ENCODE measurements around the gene NTN1. TPM values are rescaled to one million over a fixed set of nuclear protein-coding genes. Genes with fewer than 3 reads are reported as not detected.
"Not testable (repeated sequence)": the region's sequence is repeated elsewhere in the genome, so short reads cannot be mapped to it uniquely, and the experiment has no call there.

Gene NTN1
- total RNA-seq, 4 donors from 2014 or later = 3.3 to 19.2 (median 10.4) TPM

DNA sequence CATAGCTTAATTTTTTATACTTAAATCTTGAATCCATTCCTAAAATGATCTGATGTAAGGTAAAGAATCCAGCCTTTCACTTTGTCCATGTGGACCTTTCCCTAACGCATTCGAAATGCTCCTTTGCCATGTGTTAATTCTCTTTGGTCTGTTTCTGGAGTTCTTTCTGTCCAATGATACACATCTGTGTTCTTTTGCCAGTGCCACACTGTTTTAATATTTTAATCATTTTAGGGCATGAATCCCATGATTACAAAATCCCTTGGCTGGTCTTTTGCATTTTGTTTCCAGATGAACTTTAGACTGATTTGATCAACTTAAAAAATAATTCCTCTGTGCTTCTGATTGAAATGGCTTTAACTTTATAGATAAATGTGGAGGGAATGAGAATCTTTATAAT lies 74.1 kb downstream of the NTN1 start:
- no peak for DNase-seq
- intact Hi-C loops (cut with DNase I; ENCODE audit: low total_unique reads) = no loop called here
- Histone ChIP-seq H3K36me3 (no peaks in the 10 kb centered on the region), H3K27ac (no peak overlapping the region), H3K4me3 (no peak overlapping the region), H3K9me3 (no peaks in the 10 kb centered on the region), H3K4me1 (no peaks in the 10 kb centered on the region), H3K27me3 (no peaks in the 10 kb centered on the region)
- TF ChIP-seq, protein P1, sequence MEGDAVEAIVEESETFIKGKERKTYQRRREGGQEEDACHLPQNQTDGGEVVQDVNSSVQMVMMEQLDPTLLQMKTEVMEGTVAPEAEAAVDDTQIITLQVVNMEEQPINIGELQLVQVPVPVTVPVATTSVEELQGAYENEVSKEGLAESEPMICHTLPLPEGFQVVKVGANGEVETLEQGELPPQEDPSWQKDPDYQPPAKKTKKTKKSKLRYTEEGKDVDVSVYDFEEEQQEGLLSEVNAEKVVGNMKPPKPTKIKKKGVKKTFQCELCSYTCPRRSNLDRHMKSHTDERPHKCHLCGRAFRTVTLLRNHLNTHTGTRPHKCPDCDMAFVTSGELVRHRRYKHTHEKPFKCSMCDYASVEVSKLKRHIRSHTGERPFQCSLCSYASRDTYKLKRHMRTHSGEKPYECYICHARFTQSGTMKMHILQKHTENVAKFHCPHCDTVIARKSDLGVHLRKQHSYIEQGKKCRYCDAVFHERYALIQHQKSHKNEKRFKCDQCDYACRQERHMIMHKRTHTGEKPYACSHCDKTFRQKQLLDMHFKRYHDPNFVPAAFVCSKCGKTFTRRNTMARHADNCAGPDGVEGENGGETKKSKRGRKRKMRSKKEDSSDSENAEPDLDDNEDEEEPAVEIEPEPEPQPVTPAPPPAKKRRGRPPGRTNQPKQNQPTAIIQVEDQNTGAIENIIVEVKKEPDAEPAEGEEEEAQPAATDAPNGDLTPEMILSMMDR (IDR thresholded peaks at IDR 0.05) = no peak
- no peak for TF ChIP-seq POLR2A (IDR thresholded peaks at IDR 0.05)

DNA sequence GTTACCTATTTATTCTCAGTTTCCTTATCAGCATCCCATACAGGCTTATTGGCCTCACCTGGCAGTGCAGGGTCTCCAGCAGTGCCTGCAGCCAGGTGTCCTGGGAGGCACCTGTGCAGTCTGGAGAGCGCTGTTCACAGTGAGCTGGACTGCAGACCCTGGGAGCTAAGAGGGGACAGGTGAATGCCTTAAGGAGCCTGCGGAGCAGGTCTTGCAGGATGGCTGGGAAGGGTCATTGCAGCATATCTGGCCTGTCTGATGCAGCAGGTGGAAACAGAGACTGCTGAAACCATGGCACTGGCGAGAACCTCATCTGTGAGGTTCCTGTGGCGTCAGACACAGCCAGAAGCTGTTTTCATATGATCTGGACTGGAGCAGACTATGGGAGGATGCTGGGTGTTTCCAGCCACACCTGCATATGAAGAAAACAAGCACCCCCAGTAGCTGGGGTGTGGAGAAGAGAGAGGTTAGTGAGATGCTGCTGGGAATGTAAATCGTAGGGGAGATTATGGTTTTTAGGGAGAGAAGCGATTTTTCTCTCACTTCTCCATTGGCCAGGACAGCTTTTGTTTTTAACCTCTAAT lies 77.0 kb downstream of the NTN1 start:
- TF ChIP-seq, protein P1 (IDR thresholded peaks at IDR 0.05) = no peak
- TF ChIP-seq POLR2A (IDR thresholded peaks at IDR 0.05) = no peak
- intact Hi-C loops (cut with DNase I; ENCODE audit: low total_unique reads) = no loop called here
- Histone ChIP-seq H3K36me3 (no peaks in the 10 kb centered on the region), H3K27ac (no peak overlapping the region), H3K27me3 (no peaks in the 10 kb centered on the region), H3K4me1 (no peaks in the 10 kb centered on the region), H3K4me3 (no peak overlapping the region), H3K9me3 (no peaks in the 10 kb centered on the region)
- no peak for DNase-seq

DNA sequence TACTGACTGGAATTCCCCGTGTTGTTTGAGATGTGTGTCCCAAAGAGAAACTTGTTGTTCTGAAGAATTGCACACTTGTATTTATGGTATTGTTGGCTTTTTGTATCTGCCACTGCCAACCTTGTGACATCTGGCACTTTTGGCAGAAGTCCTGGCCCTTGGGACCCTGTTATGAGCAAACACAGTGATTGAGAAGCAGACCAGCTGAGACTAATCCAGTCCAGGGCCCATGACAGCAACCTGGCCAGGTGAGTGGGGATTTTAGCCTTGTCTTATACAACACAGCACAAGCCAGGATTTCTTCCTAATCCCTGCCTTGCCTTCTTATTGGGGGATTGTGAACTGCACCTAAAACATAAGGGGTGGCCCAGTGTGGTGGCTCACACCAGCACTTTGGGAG lies 80.0 kb downstream of the NTN1 start:
- no peaks in the 10 kb centered on the region for H3K9me3 ChIP-seq
- TF ChIP-seq, protein P1 (IDR thresholded peaks at IDR 0.05) = no peak
- no peak for TF ChIP-seq POLR2A (IDR thresholded peaks at IDR 0.05)
- DNase-seq = no peak
- H3K27ac ChIP-seq = no peak overlapping the region
- H3K4me1 ChIP-seq = no peaks in the 10 kb centered on the region
- no peak overlapping the region for H3K4me3 ChIP-seq
- intact Hi-C loops (cut with DNase I; ENCODE audit: low total_unique reads) = no loop called here
- H3K27me3 ChIP-seq = no peaks in the 10 kb centered on the region
- H3K36me3 ChIP-seq = no peaks in the 10 kb centered on the region

DNA sequence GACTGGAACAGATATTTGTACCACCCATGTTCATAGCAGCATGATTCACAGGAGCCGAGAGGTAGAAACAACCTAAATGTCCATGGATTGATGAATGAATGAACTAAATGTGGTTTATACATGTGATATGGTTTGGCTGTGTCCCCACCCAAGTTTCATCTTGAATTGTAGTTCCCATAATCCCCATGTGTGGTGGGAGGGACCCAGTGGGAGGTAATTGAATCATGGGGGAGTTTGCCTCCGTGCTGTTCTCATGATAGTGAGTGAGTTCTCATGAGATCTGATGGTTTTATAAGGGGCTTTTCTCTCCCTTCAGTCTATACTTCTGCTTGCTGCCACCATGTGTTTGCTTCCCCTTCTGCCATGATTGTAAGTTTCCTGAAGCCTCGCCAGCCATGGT lies 81.9 kb downstream of the NTN1 start:
- H3K4me1 ChIP-seq; H3K9me3 ChIP-seq; DNase-seq; H3K36me3 ChIP-seq; H3K4me3 ChIP-seq; H3K27ac ChIP-seq; intact Hi-C loops (cut with DNase I; ENCODE audit: low total_unique reads); H3K27me3 ChIP-seq: not testable (repeated sequence)

DNA sequence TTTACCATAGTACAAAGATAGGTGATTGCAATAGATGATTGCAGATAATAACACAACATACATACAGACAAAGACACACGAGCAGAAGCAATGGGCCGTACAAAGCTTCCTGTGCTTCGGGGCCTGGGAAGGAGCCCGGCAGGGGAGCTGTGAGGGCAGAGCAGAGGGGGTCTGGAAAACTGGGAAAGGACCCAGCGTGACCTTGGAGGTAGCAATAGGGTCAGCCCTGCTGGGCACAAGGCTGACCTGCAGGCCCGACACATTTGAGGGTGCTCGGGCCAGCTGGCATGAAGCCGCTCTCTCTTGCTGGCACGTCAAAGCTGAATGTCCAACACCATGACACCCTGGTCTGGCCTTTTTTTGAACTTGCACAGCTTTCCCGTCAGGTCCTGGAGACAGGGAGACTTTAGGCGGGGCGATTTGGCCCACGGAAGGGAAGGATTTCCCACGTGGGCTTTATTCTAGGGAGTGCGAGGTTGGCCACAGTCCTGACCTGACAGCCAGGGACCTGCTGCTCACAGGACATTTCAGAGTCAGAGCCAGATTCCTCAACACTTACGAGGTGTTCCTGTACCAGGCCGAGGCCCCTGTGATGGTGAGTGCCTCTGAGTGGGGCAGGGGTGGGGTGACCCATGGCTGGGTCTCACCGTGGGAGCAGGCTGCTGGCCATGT lies 83.2 kb downstream of the NTN1 start:
- Histone ChIP-seq H3K27ac (no peak overlapping the region), H3K9me3 (no peaks in the 10 kb centered on the region), H3K4me3 (no peak overlapping the region), H3K36me3 (no peaks in the 10 kb centered on the region), H3K4me1 (no peaks in the 10 kb centered on the region), H3K27me3 (no peaks in the 10 kb centered on the region)
- intact Hi-C loops (cut with DNase I; ENCODE audit: low total_unique reads) = no loop called here
- DNase-seq = no peak
- TF ChIP-seq, protein P1 (IDR thresholded peaks at IDR 0.05) = no peak
- no peak for TF ChIP-seq POLR2A (IDR thresholded peaks at IDR 0.05)

Measured in uterus (tissue), 4 donors.